ENCODE measurements around the gene SCNN1G. TPM values are rescaled to one million over a fixed set of nuclear protein-coding genes. Genes with fewer than 3 reads are reported as not detected.

Gene SCNN1G, protein sequence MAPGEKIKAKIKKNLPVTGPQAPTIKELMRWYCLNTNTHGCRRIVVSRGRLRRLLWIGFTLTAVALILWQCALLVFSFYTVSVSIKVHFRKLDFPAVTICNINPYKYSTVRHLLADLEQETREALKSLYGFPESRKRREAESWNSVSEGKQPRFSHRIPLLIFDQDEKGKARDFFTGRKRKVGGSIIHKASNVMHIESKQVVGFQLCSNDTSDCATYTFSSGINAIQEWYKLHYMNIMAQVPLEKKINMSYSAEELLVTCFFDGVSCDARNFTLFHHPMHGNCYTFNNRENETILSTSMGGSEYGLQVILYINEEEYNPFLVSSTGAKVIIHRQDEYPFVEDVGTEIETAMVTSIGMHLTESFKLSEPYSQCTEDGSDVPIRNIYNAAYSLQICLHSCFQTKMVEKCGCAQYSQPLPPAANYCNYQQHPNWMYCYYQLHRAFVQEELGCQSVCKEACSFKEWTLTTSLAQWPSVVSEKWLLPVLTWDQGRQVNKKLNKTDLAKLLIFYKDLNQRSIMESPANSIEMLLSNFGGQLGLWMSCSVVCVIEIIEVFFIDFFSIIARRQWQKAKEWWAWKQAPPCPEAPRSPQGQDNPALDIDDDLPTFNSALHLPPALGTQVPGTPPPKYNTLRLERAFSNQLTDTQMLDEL
- total RNA-seq (under 1 TPM; 0.28 to 0.30 TPM), polyA plus RNA-seq (ENCODE audit: insufficient read length in 2 of 2) (under 1 TPM; 0.43 to 0.56 TPM)
- long read RNA-seq, donor 1 = 0 reads
- long read RNA-seq, donor 2 = 0 reads
- long read RNA-seq, donor 3 = 0 reads
- long read RNA-seq, donor 4 = 0 reads

DNA sequence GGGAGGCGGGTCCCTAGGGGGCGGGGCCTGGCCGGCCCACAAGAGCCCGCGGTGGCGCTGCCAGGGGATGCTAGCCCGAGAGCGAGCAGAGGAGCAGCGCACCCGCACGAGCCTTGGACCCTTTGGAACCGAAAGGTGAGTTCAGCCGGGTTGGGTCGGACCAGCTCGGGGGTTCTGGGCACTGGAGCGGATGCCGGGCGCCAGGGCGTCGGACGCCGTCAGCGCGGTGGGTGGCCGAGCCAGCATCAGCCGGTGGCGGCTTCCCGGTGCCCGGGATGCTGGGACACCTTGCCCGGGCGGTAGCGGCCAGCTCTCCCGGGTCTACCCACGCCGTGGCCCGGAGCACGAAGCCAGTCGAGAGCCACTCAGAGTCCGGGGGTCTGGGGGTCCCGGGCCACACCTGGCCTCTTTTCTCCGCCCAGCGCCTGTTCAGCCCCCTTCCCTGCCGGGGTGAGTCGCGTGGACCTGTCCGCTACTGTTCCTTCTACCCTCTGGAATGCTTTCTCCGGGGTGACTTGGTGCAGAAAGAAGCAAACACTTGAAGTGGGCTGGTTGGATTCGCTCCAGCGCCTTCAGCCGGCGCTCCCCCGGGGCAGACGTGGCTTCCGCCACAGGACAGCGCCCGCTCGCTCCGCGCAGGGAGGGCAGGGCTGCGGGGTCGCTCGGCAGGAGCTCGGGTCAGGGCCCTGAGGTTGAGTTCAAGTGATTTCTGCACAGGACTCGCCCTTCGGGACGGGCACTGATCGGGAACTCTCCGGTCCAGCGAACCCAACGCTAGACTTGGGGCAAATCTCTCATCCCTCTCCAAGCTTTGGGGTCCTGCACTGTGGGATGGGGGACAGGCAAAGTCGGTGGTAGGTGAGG is at the start of gene SCNN1G:
Gene SCNN1G, plus strand, starts transcription at position 67 of the 864 bp plus-strand sequence. CDS start 3,527 bp downstream, outside the sequence.
- no peak within 1 kb of the TSS for H3K27ac ChIP-seq (ENCODE audit: low read depth, low read length)
- peak within 1 kb of the TSS; percentile 24 for H3K4me3 ChIP-seq (ENCODE audit: low read depth, low read length)
- peaks cover 13% of the 10 kb centered on the region for H3K4me1 ChIP-seq (ENCODE audit: control insufficient read depth, insufficient read depth, low read length)
- peaks cover 17% of the 10 kb centered on the region for H3K27me3 ChIP-seq (ENCODE audit: control insufficient read depth, insufficient read depth, low read length)
- H3K9me3 ChIP-seq (ENCODE audit: control insufficient read depth, insufficient read depth, low read length) = no peaks in the 10 kb centered on the region
- peak in 1 of 6 donors; percentile 34 for DNase-seq (ENCODE audit: low read depth in 4 of 6, low spot score in 6 of 6)
- under 1% methylated on average over 67 of the region's 71 CpGs for WGBS (ENCODE audit: insufficient coverage)
- H3K36me3 ChIP-seq (ENCODE audit: control insufficient read depth, insufficient read depth, low read length) = no peaks in the 10 kb centered on the region

DNA sequence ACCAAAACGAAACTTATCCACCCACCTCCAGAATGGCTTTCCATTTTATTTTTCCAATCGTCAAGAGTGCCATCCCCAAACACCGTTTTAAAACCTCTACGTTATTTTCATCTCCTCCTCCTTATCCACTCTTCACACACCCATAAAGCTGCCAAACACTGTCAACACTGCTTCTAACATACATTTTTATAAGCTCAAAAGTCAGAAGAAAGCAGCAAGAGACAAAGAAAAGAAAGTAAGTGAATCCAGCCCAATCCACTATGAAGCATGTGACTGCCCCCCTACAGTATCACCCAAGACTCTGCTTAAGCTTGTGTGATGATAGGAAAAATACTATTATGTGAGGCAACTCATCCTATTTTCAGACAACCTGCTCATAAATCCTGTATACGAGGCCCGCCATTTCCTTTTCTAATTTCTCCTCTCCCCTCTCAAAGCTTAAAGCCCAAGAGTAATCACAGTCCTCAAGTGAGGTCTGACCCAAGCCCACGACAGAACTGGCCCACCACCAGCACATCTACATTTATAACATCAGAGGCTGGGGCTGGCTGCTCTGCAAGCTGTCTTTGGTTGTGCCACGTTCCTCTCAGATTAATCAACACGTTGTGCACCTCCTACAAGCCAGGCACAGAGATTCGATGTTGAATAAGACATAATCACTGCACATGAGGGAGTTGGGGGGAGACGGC is 49.6 kb upstream of the SCNN1G start:
- Histone ChIP-seq H3K27me3 (ENCODE audit: control insufficient read depth, insufficient read depth, low read length) (no peaks in the 10 kb centered on the region), H3K27ac (ENCODE audit: low read depth, low read length) (peak overlapping the region; percentile 69), H3K9me3 (ENCODE audit: control insufficient read depth, insufficient read depth, low read length) (no peaks in the 10 kb centered on the region), H3K4me3 (ENCODE audit: low read depth, low read length) (no peak overlapping the region), H3K36me3 (ENCODE audit: control insufficient read depth, insufficient read depth, low read length) (no peaks in the 10 kb centered on the region), H3K4me1 (ENCODE audit: control insufficient read depth, insufficient read depth, low read length) (peaks cover 12% of the 10 kb centered on the region)
- WGBS (ENCODE audit: insufficient coverage) = 61% methylated on average over 7 of the region's 11 CpGs
- DNase-seq (ENCODE audit: low read depth in 4 of 6, low spot score in 6 of 6) = peak in 2 of 6 donors; percentile 49 to 57

DNA sequence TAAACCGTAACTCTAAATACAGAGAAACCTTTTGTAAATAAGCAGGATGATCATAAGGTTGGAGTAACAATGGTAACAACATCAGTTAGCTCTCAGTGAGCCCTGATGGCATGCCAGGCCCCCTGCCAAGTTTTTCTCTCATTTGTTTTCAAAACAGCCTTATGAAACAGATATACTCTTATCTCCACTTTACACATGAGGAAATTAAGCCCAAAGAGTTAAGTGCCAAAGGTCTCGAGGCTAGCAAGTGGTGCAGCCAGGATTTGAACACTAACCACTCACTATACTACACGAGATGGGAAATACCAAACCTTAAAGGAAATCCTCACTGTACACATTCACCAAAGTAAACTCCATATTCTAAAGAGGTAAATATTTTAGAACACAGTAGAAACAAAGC is 48.3 kb upstream of the SCNN1G start:
- Histone ChIP-seq H3K27me3 (ENCODE audit: control insufficient read depth, insufficient read depth, low read length) (no peaks in the 10 kb centered on the region), H3K4me1 (ENCODE audit: control insufficient read depth, insufficient read depth, low read length) (peaks cover 12% of the 10 kb centered on the region), H3K36me3 (ENCODE audit: control insufficient read depth, insufficient read depth, low read length) (no peaks in the 10 kb centered on the region), H3K27ac (ENCODE audit: low read depth, low read length) (no peak overlapping the region), H3K9me3 (ENCODE audit: control insufficient read depth, insufficient read depth, low read length) (no peaks in the 10 kb centered on the region), H3K4me3 (ENCODE audit: low read depth, low read length) (no peak overlapping the region)
- WGBS (ENCODE audit: insufficient coverage) = 40% methylated on average over 1 of the region's 3 CpGs
- peak in 1 of 6 donors; percentile 42 for DNase-seq (ENCODE audit: low read depth in 4 of 6, low spot score in 6 of 6)

DNA sequence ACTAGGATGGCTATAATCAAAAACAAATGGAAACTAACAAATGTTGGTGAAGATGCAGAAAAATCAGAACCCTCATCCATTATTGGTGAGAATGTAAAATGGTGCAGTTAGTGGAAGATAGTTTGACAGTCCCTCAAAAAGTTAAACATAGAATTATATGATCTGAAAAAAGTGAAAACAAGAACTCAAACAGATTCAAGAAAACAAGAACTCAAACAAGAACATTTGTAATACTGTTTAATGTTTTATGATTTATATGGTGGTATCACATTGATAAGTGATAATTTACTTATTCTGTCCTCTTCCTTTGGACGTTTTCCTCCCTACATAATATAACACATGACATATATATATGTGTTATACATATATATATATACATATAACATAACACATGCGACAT is 45.3 kb upstream of the SCNN1G start:
- WGBS (ENCODE audit: insufficient coverage) = no CpG with 5 or more reads among the region's 2 CpGs
- Histone ChIP-seq H3K4me1 (ENCODE audit: control insufficient read depth, insufficient read depth, low read length) (peaks cover 15% of the 10 kb centered on the region), H3K27me3 (ENCODE audit: control insufficient read depth, insufficient read depth, low read length) (no peaks in the 10 kb centered on the region), H3K4me3 (ENCODE audit: low read depth, low read length) (no peak overlapping the region), H3K9me3 (ENCODE audit: control insufficient read depth, insufficient read depth, low read length) (no peaks in the 10 kb centered on the region), H3K36me3 (ENCODE audit: control insufficient read depth, insufficient read depth, low read length) (no peaks in the 10 kb centered on the region), H3K27ac (ENCODE audit: low read depth, low read length) (no peak overlapping the region)
- no peak for DNase-seq (ENCODE audit: low read depth in 4 of 6, low spot score in 6 of 6)

DNA sequence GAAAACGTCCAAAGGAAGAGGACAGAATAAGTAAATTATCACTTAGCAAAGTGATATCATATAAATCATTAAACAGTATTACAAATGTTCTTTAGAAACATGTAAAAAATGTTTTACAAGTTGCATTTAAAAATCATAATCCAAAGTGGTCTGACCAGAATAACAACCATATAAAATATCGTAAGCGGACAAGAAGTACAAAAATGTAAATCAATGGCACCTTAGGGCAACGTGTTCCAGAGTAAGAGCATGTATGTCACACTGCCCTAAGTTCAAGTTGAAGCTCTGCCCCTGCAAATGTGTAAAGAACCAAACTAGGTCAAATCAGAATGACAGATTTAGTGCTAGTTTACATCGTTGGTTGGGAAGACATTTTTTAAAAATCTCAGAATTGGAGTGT is 44.7 kb upstream of the SCNN1G start:
- no peak overlapping the region for H3K4me3 ChIP-seq (ENCODE audit: low read depth, low read length)
- no peak overlapping the region for H3K27ac ChIP-seq (ENCODE audit: low read depth, low read length)
- H3K4me1 ChIP-seq (ENCODE audit: control insufficient read depth, insufficient read depth, low read length) = peaks cover 17% of the 10 kb centered on the region

DNA sequence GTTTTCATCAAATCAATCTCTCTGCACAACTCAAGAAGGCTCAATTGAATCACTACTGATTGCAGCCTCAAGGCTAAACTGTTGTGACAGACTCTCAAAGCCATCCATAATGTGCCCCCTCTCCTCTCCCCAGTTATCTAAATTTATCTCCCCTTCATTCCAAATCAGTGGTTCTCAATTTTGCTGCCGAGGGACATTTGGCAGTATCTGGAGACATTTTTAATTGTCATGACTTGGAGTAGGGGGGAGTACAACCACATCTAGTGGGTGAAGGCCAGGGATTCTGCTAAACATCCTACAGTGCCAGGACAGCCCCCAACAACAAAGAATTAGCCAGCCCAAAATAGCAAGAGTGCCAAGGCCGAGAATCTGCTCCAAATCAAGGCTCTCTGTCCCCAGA is 42.4 kb upstream of the SCNN1G start:
- WGBS (ENCODE audit: insufficient coverage) = 53% methylated on average over 1 of the region's 2 CpGs

More for the DNA sequence above, 44.7 kb upstream of the SCNN1G start:
- Histone ChIP-seq H3K27me3 (ENCODE audit: control insufficient read depth, insufficient read depth, low read length) (no peaks in the 10 kb centered on the region), H3K36me3 (ENCODE audit: control insufficient read depth, insufficient read depth, low read length) (no peaks in the 10 kb centered on the region), H3K9me3 (ENCODE audit: control insufficient read depth, insufficient read depth, low read length) (no peaks in the 10 kb centered on the region)
- WGBS (ENCODE audit: insufficient coverage) = 92% methylated on average over 3 of the region's 5 CpGs
- DNase-seq (ENCODE audit: low read depth in 4 of 6, low spot score in 6 of 6) = no peak

DNA sequence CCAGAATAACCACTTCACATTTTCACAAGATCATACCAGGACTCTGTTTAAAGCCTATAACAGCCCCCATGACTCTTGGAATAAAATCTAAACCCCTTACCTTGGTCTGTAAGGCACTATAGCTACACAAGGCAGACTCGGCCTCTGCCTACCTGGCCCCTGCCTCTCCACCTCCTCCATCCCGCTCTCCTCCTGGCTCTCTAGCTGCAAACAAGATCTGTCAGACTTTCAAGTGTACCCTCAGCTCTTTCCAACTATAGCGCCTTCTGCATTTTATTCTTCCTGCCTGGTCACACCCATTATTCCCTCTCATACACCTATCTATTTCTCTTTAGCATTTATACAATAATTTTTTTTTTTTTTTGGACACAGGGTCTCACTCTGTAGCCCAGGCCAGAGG is 41.5 kb upstream of the SCNN1G start:
- Histone ChIP-seq H3K27me3 (ENCODE audit: control insufficient read depth, insufficient read depth, low read length) (no peaks in the 10 kb centered on the region), H3K4me3 (ENCODE audit: low read depth, low read length) (no peak overlapping the region), H3K36me3 (ENCODE audit: control insufficient read depth, insufficient read depth, low read length) (no peaks in the 10 kb centered on the region), H3K9me3 (ENCODE audit: control insufficient read depth, insufficient read depth, low read length) (no peaks in the 10 kb centered on the region), H3K27ac (ENCODE audit: low read depth, low read length) (no peak overlapping the region), H3K4me1 (ENCODE audit: control insufficient read depth, insufficient read depth, low read length) (peaks cover 28% of the 10 kb centered on the region)
- no peak for DNase-seq (ENCODE audit: low read depth in 4 of 6, low spot score in 6 of 6)
- WGBS (ENCODE audit: insufficient coverage) = 92% methylated on average over 3 of the region's 3 CpGs

More for the DNA sequence above, 42.4 kb upstream of the SCNN1G start:
- H3K4me1 ChIP-seq (ENCODE audit: control insufficient read depth, insufficient read depth, low read length) = peaks cover 24% of the 10 kb centered on the region
- H3K36me3 ChIP-seq (ENCODE audit: control insufficient read depth, insufficient read depth, low read length) = no peaks in the 10 kb centered on the region
- no peak overlapping the region for H3K4me3 ChIP-seq (ENCODE audit: low read depth, low read length)
- H3K27me3 ChIP-seq (ENCODE audit: control insufficient read depth, insufficient read depth, low read length) = no peaks in the 10 kb centered on the region
- DNase-seq (ENCODE audit: low read depth in 4 of 6, low spot score in 6 of 6) = peak in 2 of 6 donors; percentile 57 to 64
- no peak overlapping the region for H3K27ac ChIP-seq (ENCODE audit: low read depth, low read length)
- H3K9me3 ChIP-seq (ENCODE audit: control insufficient read depth, insufficient read depth, low read length) = no peaks in the 10 kb centered on the region

DNA sequence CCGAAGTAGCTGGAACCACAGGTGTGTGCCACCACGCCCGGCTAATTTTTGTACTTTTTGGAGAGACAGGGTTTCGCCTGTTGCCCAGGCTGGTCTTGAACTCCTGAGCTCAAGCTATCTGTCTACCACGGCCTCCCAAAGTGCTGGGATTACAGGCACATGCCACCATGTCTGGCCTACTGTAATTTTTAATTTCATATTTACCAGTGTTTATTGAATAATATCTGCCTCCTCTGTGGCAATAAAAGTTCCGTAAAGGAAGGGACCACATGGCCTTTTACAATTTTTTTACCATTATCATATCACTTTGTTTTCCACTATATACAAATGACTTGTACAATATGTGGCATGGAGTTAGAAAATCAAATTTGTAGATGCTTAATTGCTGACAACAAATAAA is 41.0 kb upstream of the SCNN1G start:
- Histone ChIP-seq H3K36me3 (ENCODE audit: control insufficient read depth, insufficient read depth, low read length) (no peaks in the 10 kb centered on the region), H3K9me3 (ENCODE audit: control insufficient read depth, insufficient read depth, low read length) (no peaks in the 10 kb centered on the region), H3K27me3 (ENCODE audit: control insufficient read depth, insufficient read depth, low read length) (no peaks in the 10 kb centered on the region), H3K4me1 (ENCODE audit: control insufficient read depth, insufficient read depth, low read length) (peaks cover 32% of the 10 kb centered on the region), H3K27ac (ENCODE audit: low read depth, low read length) (no peak overlapping the region), H3K4me3 (ENCODE audit: low read depth, low read length) (no peak overlapping the region)
- 80% methylated on average over 3 of the region's 6 CpGs for WGBS (ENCODE audit: insufficient coverage)
- no peak for DNase-seq (ENCODE audit: low read depth in 4 of 6, low spot score in 6 of 6)

All from spinal cord (tissue), 10 donors.